ENCODE measurements around the gene GPR55. TPM values are rescaled to one million over a fixed set of nuclear protein-coding genes. Genes with fewer than 3 reads are reported as not detected.

Gene GPR55
- polyA plus RNA-seq, 1 donor, result 0.17 TPM

GRCh38 chr2:230919240-230919639, 5.8 kb downstream of the GPR55 start:
- no peak for DNase-seq

DNA sequence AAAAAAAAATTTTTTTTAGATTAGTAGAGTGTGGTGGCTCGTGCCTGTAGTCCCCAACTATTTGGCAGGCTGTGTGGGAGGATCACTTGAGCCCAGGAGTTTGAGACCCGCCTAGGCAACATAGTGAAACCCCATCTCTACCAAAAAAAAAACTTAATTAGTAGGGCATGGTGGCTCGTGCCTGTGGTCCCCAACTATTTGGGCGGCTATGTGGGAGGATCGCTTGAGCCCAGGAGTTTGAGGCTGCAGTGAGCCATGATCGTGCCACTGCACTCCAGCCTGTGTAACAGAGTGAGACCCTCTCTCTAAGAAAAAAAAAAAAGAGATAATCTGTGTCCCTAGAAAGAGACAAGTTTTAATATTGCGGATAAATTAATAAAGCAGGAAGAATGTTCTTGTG, 8.8 kb downstream of the GPR55 start:
- DNase-seq, result no peak

GRCh38 chr2:230915319-230915718, 9.7 kb downstream of the GPR55 start:
- no peak for DNase-seq

GRCh38 chr2:230914886-230915285, 10.2 kb downstream of the GPR55 start:
- DNase-seq, result no peak

DNA sequence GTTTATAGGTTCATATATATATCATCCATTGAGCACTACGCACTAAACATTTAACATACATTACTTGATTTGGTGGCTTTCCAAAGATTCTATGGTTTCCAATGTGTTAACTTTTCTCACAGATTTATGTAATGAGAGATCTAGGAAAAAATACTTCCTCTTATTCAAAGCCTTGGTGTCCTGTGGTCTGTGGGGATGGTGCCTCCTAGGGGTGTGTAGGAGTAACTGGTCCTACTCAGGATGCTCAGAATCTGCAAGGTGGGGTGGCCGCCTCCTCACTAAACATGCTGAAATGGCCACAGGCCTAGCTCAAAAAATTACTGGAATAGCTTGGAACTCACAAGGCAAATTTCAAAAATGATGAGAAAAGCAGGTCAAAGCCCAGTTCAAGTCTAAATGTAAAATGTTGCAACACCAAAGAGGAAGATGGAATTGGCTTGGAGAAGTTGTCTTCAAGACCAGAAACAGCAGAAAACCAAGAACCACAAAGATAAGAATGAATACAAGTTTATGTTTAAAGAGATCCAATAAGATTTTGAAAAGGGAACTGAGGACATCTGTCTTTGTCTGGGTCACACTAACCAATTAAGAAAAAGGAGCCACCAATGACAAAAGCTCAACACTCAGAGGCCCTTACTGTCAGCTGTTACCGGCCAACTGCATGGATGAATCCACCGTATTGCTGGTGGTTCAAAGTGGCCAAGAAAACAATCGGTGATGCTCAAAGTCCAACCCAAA, 11.5 kb downstream of the GPR55 start:
- DNase-seq, result no peak

DNA sequence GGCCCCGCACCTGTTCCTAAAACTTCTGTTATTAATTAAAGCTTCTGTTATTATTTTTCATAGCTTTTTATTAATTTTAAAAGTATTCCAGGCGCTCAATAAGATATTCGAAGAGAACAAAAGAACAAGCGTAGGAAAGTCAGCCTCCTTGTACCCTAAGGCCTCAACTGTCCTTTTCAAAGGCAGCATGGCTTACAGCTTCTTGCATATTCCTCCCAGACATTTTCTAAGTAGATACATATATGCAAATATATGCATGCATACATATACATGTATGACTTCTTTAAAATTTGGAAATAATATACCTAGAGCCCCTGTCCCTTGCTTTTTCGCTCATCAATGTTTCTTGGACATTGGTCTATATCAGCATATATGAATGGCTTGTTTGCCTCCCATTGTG, 12.3 kb downstream of the GPR55 start:
- DNase-seq, result no peak

DNA sequence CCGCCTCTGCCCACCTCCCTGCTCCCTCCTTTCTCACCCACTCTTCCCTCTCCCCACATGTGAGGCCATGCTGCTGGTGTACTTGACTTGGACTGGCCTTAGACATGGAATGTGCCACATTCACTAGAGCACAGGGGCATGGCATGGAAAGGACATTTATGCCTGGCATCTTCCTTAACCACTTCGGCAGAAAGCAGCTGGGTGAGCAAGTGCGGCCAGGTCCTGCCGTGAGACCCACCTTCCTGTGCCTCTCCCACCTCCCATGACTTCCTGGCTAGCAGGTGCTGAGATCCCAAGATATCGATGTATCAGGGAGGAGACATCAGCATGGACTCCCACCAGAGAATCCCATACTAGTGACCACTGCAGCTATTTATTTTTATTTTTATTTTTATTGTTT, 13.0 kb downstream of the GPR55 start:
- DNase-seq, result no peak

- no peak for DNase-seq
Measured at GRCh38 chr2:230910546-230911177, 14.4 kb downstream of the GPR55 start.

DNA sequence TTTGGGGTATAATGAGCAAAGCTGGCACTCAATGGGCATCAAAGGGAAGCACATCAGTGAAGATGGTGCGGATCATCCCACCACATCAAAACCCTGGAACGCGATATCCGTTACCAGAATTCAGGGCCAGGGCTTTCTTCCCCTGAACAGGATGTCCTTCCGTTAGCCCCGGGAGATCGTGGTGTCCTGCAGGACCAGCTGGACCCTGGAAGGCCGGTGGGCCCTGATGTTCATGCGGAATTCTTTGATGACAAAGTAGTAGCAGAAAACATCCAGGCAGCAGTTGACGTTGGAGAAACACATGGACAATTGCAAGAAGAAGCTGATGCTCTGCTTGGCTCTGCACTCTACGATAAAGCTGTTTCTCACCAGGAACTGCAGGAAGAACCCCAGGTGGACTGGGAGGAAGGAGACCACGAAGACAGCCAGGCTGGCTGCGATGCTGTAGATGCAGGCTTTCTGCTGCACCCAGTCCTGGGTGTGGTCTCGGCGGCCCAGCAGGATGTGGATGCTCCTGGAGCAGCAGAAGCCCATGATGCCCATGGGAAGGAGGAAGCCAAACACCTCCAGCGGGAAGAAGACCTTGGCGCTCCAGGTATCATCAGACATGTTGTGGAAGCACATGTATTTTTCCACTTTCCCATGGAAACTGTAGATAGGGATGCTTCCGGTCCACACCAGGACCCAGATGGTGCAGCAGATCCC, 15.0 kb downstream of the GPR55 start:
- DNase-seq, result no peak

GRCh38 chr2:230908595-230909191, 16.3 kb downstream of the GPR55 start:
- peak; percentile 82 for DNase-seq

DNA sequence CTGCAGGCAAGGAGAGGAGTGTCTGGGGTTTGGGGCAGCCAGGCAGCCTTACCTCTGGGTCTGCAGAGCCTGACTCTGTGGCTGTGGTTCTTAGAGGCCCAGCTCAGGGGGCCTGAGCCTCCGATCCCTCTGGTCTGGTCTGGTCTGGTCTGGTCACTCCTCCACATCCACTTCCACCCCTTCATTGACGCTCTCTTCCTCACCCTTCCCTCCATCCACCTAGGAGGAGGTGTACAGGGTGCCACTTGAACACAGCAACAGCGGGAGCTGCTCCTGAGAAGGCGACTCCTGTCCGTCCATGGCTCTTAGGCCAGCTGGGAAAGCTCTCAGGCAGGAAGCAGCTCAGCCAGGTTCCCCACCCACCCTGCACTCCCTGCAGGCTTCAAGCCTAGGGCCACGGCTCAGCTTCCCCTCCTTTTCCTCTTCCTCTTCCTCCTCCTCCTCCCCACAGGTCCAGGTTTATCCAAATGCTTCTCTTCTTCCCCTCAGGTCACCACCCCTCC, 16.9 kb downstream of the GPR55 start:
- peak; percentile 42 for DNase-seq

DNA sequence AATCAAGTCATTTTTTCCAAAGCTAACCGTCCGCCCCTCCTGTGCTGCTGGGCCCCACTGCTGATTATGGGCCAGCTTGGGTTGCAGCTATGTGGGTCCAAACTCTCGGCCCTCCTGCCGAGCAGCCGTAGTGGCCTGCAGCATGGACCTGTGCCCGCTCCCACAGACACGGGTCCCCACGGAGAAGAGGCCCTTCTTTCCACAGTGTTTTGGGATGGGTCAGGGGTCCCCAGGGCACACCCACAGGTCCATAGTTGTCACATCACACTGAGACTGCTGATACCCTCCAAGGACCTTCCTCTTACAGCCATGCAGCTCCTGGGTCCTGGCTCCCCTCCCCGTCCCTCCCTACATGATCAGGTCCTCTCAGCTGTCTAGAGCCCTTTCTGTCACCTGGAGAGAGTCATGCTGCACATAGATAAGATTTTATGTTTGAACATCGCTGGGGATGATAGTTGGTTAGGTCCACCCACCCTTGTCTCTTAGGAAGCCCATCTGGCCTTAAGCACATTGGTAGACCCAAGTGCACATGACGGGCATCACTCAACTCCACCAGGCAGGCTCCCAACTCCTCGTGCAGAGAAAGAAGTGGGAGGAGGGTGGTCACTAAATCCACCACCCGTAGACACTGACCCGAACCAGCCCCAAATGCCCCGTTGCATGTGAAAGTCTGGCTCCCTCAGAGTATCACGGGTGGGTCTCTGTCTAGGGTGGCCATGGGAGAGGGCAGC, 17.5 kb downstream of the GPR55 start:
- no peak for DNase-seq

- no peak for DNase-seq
Measured at GRCh38 chr2:230906471-230907230, 18.4 kb downstream of the GPR55 start.

- no peak for DNase-seq
Measured at GRCh38 chr2:230905448-230906421, 19.3 kb downstream of the GPR55 start.

DNA sequence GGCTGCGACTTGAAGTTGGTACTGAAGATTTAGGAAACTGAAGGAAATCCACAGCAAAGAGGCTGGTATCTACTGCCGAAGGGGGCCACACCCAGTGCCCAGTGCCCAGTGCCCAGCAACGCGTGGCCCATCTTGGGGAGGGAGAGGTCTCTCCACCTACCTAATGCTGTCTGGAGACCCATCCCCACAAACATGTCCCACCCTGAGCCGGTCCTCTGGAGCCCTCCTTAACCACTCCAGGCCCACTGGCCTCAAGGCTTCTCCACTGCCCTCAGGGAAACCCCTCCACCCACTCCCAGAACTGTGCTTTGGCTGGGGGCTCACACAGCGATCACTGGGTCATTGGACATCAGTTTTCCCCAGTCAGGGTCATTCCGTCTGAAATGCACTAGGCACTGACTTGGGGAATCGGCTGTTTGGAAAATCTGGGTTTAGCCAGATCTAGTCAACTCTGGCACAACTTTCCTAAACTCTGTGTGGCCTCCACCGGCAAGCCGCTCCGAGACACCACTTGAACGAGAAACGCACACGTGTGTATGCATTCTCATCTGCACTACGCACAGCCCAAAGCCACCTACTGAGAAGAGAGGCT, 20.1 kb downstream of the GPR55 start:
- DNase-seq, result no peak

DNA sequence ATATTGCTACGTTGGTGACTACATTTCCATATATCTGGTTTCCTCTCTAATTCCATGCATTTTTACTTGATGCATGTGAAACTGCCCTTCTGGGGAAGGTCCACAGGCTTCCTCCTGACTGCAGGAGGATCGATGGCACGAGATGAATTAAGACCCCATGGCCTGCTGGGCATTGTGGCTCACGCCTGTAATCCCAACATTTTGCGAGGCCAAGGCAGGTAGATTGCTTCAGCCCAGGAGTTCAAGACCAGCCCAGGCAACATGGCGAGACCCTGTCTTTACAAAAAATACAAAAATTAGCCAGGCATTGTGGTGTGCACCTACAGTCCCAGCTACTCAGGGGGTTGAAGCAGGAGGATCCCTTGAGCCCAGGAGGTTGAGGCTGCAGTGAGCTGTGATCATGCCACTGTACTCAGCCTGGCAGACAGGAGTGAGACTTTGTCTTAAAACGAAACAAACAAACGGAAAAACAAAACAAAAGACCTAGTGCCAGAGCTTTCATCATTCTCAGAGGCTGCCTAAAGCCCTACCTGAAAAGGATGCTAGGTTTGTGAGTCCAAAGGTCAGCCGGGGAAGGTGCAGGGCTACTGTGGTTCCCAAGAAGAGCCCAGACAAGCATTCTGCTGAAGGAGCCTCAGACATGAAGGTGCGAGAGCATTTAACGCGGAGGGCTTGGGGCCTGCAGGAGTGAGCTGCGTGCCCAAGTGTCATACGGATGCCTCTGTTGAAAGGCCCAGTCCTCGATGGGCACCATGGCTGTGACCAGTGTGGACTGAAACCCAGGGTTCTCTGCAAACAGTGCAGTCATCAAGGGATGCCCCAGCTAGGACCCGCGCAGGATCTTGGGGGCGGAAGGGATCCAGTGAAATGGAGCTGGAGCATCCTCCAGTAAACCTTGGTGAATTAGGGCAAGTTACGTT, 21.6 kb downstream of the GPR55 start:
- DNase-seq, result no peak

DNA sequence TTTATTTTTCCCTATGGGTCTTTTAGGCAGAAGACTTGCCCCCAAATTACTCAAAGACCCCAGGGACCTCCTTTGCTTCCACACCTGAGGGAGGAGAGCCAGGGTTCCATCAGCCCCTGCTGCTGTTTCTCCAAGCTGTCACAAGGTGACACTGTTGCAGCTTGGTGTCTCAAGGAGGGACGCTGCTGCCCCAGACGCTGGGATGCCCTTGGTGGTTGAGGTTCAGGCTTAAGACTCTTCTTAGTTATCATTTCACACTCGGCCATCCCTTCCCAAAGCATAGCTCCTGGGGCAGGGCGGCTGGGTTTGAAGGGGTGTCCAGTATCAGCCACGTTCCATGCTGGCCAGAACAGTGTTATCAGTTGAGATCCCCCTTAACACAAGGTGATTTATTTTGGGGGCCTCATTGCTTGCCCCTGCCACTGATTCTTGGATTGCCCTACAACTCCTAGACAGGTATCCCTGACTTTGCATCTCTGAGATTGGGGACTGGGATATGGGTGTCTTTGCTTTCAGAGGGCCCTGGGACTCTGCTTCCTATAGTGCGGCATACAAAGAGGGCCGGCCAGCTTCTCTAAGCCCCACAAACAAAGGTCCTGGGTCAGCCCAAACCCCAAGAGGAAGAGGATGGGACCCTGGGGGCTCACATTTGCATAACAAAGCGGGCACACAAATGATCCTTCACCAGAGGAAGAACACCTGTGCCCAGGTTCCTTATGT, 22.7 kb downstream of the GPR55 start:
- DNase-seq, result no peak

GRCh38 chr2:230901006-230901405, 24.0 kb downstream of the GPR55 start:
- DNase-seq, result no peak

All from left kidney (tissue), 2 donors.